PC-3 (cell line): Measurements from ENCODE around the gene FFAR1. TPM values are rescaled to one million over a fixed set of nuclear protein-coding genes. Genes with fewer than 3 reads are reported as not detected.

Experiments used
- ATAC-seq: fragments of 200-7000 bp; cut with Tn5 transposase; 2 replicates; pipeline ENCODE4 v1.9.1; 2020; ENCODE audit warnings: mild to moderate bottlenecking, moderate library complexity
- BruUV-seq: library from RNA; stranded (reverse); fragments of 400-500 nt; replicated peaks from 2 replicates; lab custom pipeline; 2021; lab: Mats Ljungman, UMichigan
- CTCF ChIA-PET: fragments of 300-600 bp; sonication (Branson Sonifier 250); formaldehyde crosslinking; loops from one replicate; lab custom pipeline; 2022; ENCODE audit warnings: antibody characterized with exemption; lab: Charles Lee
- POLR2A ChIA-PET: fragments of 300-600 bp; sonication (Branson Sonifier 250); formaldehyde crosslinking; loops from one replicate; lab custom pipeline; 2022; ENCODE audit warnings: antibody characterized with exemption; ENCODE audit not compliant: unreplicated experiment; lab: Charles Lee
- DNase-seq: peaks from one replicate; pipeline ENCODE4 v3.0.0-alpha.2; 2015
- H2AFZ ChIP-seq: fragments of 300-600 bp; sonication (generic); 2 replicates; pipeline ENCODE4 v1.6.0; 2016; ENCODE audit warnings: antibody characterized with exemption, low read length
- H3F3A ChIP-seq: fragments of 300-600 bp; sonication (generic); one replicate; pipeline ENCODE4 v1.6.0; 2017; ENCODE audit warnings: antibody characterized with exemption, low read length, control low read depth, mild to moderate bottlenecking; ENCODE audit not compliant: unreplicated experiment
- H3K27ac ChIP-seq: fragments of 300-600 bp; sonication (generic); 2 replicates; pipeline ENCODE4 v1.5.1; 2016; ENCODE audit warnings: mild to moderate bottlenecking, low read length
- H3K27me3 ChIP-seq: fragments of 300-600 bp; sonication (generic); 2 replicates; pipeline ENCODE4 v1.6.1; 2016; ENCODE audit warnings: low read length, mixed read lengths
- H3K36me3 ChIP-seq: fragments of 300-600 bp; sonication (generic); 2 replicates; pipeline ENCODE4 v1.6.1; 2016; ENCODE audit warnings: low read depth, mixed run types, low read length, mixed read lengths
- H3K4me1 ChIP-seq: fragments of 300-600 bp; sonication (generic); 2 replicates; pipeline ENCODE4 v1.5.1; 2016; ENCODE audit warnings: low read length; ENCODE audit not compliant: insufficient read depth
- H3K4me2 ChIP-seq: fragments of 300-600 bp; sonication (generic); 2 replicates; pipeline ENCODE4 v1.6.0; 2016; ENCODE audit warnings: low read length
- H3K4me3 ChIP-seq: fragments of 300-600 bp; sonication (generic); 2 replicates; pipeline ENCODE4 v1.5.1; 2016; ENCODE audit warnings: mild to moderate bottlenecking, low read length, mixed read lengths
- H3K79me2 ChIP-seq: fragments of 300-600 bp; sonication (generic); 2 replicates; pipeline ENCODE4 v1.6.1; 2017; ENCODE audit warnings: low read length, mixed read lengths
- H3K9ac ChIP-seq: fragments of 300-600 bp; sonication (generic); 2 replicates; pipeline ENCODE4 v1.6.0; 2016; ENCODE audit warnings: mild to moderate bottlenecking, low read length
- H3K9me2 ChIP-seq: fragments of 300-600 bp; sonication (generic); replicated peaks from 2 replicates; pipeline ENCODE4 v1.6.1; 2016; ENCODE audit warnings: mixed run types, low read length, mixed read lengths
- H3K9me3 ChIP-seq: fragments of 300-600 bp; sonication (generic); 2 replicates; pipeline ENCODE4 v1.6.1; 2016; ENCODE audit warnings: low read length, mixed read lengths
- H4K20me1 ChIP-seq: fragments of 300-600 bp; sonication (generic); 2 replicates; pipeline ENCODE4 v1.6.1; 2016; ENCODE audit warnings: low read length, mixed read lengths
- EZH2 ChIP-seq: fragments of 300-600 bp; sonication (generic); IDR thresholded peaks from one replicate; pipeline ENCODE4 v1.6.1; 2017; ENCODE audit warnings: antibody characterized with exemption, mild to moderate bottlenecking, low read length; ENCODE audit not compliant: unreplicated experiment
- EZH2phosphoT487 ChIP-seq: fragments of 300-600 bp; sonication (generic); IDR thresholded peaks from 2 replicates; pipeline ENCODE4 v1.6.1; 2018; ENCODE audit warnings: mild to moderate bottlenecking, antibody characterized with exemption, low read length, borderline replicate concordance
- intact Hi-C: fragments of 100-400 bp; cut with micrococcal nuclease; formaldehyde crosslinking; loops from 2 replicates; pipeline ENCODE4 v1.9.0; 2023
- total RNA-seq: library from RNA; depleted of rRNA; stranded (reverse); fragments of >200 nt; gene quantifications from 2 replicates; pipeline ENCODE4 v1.2.3, GENCODE V29; 2014
- TF ChIP-seq, protein P1 (sequence below): fragments of 300-600 bp; sonication (generic); conservative IDR thresholded peaks from 2 replicates; pipeline ENCODE4 v1.5.1; 2017; ENCODE audit warnings: antibody characterized with exemption, low read depth, mild to moderate bottlenecking, low read length

Gene FFAR1
- total RNA-seq, 1 experiment from 2014 or later: not detected

DNA sequence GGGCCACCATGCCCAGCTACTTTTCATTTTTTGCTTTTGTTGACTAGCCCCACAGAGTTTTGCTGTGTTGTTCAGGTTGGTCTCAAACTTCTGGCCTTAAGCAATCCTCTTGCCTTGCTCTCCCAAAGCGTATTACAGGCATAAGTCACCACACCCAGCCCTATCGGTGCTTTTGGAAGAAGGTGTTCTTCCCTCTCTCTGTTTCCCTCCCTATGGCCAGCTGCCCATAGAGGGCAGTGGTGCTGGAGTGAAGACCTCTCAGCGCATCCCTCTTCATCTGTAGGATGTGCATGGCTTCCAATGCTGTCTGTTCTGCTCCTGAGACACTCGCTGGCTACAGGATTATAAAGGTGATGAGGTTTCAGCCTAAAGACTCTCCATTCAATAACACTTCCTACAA is 20.1 kb upstream of the FFAR1 start:
- no peaks in the 10 kb centered on the region for H3K4me1 ChIP-seq
- POLR2A ChIA-PET: no interaction called here
- H2AFZ ChIP-seq: no peak overlapping the region
- no peaks in the 10 kb centered on the region for H3K36me3 ChIP-seq
- H3K27ac ChIP-seq: no peak overlapping the region
- DNase-seq (peak; percentile 8), ATAC-seq (no peak)
- CTCF ChIA-PET: no interaction called here
- H3K9ac ChIP-seq: no peak overlapping the region
- TF ChIP-seq, protein P1, sequence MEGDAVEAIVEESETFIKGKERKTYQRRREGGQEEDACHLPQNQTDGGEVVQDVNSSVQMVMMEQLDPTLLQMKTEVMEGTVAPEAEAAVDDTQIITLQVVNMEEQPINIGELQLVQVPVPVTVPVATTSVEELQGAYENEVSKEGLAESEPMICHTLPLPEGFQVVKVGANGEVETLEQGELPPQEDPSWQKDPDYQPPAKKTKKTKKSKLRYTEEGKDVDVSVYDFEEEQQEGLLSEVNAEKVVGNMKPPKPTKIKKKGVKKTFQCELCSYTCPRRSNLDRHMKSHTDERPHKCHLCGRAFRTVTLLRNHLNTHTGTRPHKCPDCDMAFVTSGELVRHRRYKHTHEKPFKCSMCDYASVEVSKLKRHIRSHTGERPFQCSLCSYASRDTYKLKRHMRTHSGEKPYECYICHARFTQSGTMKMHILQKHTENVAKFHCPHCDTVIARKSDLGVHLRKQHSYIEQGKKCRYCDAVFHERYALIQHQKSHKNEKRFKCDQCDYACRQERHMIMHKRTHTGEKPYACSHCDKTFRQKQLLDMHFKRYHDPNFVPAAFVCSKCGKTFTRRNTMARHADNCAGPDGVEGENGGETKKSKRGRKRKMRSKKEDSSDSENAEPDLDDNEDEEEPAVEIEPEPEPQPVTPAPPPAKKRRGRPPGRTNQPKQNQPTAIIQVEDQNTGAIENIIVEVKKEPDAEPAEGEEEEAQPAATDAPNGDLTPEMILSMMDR: peak; percentile 36; the same call in 1 of the 2 replicates
- no peak for TF ChIP-seq EZH2
- no peak for TF ChIP-seq EZH2phosphoT487
- no peaks in the 10 kb centered on the region for H3F3A ChIP-seq
- intact Hi-C loops: no loop called here
- no TSS peak for BruUV-seq
- no peak overlapping the region for H3K4me2 ChIP-seq
- no peaks in the 10 kb centered on the region for H4K20me1 ChIP-seq
- no peaks in the 10 kb centered on the region for H3K79me2 ChIP-seq
- no peaks in the 10 kb centered on the region for H3K9me2 ChIP-seq
- no peak overlapping the region for H3K4me3 ChIP-seq
- H3K9me3 ChIP-seq: no peaks in the 10 kb centered on the region
- H3K27me3 ChIP-seq: no peaks in the 10 kb centered on the region

GRCh38 chr19:35328851-35329285 is 18.8 kb upstream of the FFAR1 start, which contains the start of gene CD22:
Gene CD22, plus strand, starts transcription at chr19:35329187. Its CDS starts 2,854 bp downstream, at chr19:35332041.
- Histone ChIP-seq H3K27ac (no peak within 1 kb of the TSS), H4K20me1 (no peaks in the 10 kb centered on the region), H3K9me2 (no peaks in the 10 kb centered on the region), H3K27me3 (no peaks in the 10 kb centered on the region), H3K9ac (no peak within 1 kb of the TSS), H2AFZ (no peak within 1 kb of the TSS), H3K4me1 (no peaks in the 10 kb centered on the region), H3K4me2 (no peak within 1 kb of the TSS), H3K36me3 (no peaks in the 10 kb centered on the region), H3K79me2 (no peaks in the 10 kb centered on the region), H3K9me3 (no peaks in the 10 kb centered on the region), H3F3A (no peaks in the 10 kb centered on the region), H3K4me3 (no peak within 1 kb of the TSS)
- DNase-seq: no peak
- POLR2A ChIA-PET: no interaction called here
- no peak for ATAC-seq
- CTCF ChIA-PET: no interaction called here
- intact Hi-C loops: no loop called here
- no peak for TF ChIP-seq EZH2
- TF ChIP-seq, protein P1: no peak
- TF ChIP-seq EZH2phosphoT487: no peak
- no TSS peak for BruUV-seq

DNA sequence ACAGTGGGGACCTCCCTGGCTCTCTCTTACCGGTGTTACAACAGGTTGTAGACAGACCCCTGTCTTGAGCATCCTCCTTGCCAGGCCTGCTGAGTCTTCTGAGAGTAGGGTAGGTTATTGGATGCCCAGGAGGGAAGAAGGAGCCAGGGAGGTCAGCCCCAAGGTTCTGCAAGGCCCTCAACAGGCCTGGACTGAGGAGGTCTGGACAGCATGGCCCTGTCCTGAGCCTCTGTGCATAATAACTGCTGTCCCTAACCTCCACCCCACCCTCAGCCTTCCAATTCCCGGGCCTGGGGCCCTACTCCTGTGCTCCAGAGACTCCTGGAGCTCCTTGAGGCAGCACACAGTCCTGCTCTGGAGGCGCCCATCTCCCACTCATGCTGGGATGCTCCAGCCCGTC is 18.4 kb upstream of the FFAR1 start:
- DNase-seq (no peak), ATAC-seq (no peak)
- TF ChIP-seq, protein P1: no peak
- TF ChIP-seq EZH2phosphoT487: no peak
- TF ChIP-seq EZH2: no peak
- Histone ChIP-seq H3K9me2 (no peaks in the 10 kb centered on the region), H3K27me3 (no peaks in the 10 kb centered on the region), H3K36me3 (no peaks in the 10 kb centered on the region), H3K79me2 (no peaks in the 10 kb centered on the region), H3F3A (no peaks in the 10 kb centered on the region), H4K20me1 (no peaks in the 10 kb centered on the region), H3K9ac (no peak overlapping the region), H3K9me3 (no peaks in the 10 kb centered on the region), H3K4me2 (no peak overlapping the region), H3K4me1 (no peaks in the 10 kb centered on the region), H3K4me3 (no peak overlapping the region), H3K27ac (no peak overlapping the region), H2AFZ (no peak overlapping the region)
- intact Hi-C loops: no loop called here
- CTCF ChIA-PET: no interaction called here
- no TSS peak for BruUV-seq
- POLR2A ChIA-PET: no interaction called here
